HG03378 (cell line): ENCODE results near the gene USP34.

Experiments used
- ATAC-seq: cut with Tn5 transposase; IDR thresholded peaks from one replicate; pipeline ENCODE4 v1.9.1; 2021; ENCODE audit warnings: mild to moderate bottlenecking, moderate library complexity; ENCODE audit not compliant: unreplicated experiment

USP34 gene

GRCh38 chr2:61328707-61329251 lies 142.1 kb downstream of the USP34 start:
- no peak for ATAC-seq

- ATAC-seq, result no peak
Measured at GRCh38 chr2:61327173-61327572, 143.7 kb downstream of the USP34 start.

GRCh38 chr2:61326423-61326822 lies 144.5 kb downstream of the USP34 start:
- no peak for ATAC-seq

- ATAC-seq, result no peak
Measured at GRCh38 chr2:61320181-61320580, 150.7 kb downstream of the USP34 start.

- ATAC-seq, result no peak
Measured at GRCh38 chr2:61318553-61318952, 152.3 kb downstream of the USP34 start.

- ATAC-seq, result no peak
Measured at GRCh38 chr2:61295981-61296380, 174.9 kb downstream of the USP34 start.

- no peak for ATAC-seq
Measured at GRCh38 chr2:61291851-61292575, 178.9 kb downstream of the USP34 start.

- no peak for ATAC-seq
Measured at GRCh38 chr2:61288070-61288841, 182.6 kb downstream of the USP34 start.

- ATAC-seq, result no peak
Measured at GRCh38 chr2:61287254-61287653, 183.6 kb downstream of the USP34 start.

- ATAC-seq, result no peak
Measured at GRCh38 chr2:61283443-61284160, 187.3 kb downstream of the USP34 start.

GRCh38 chr2:61282104-61282590 lies 188.7 kb downstream of the USP34 start:
- ATAC-seq, result no peak

- no peak for ATAC-seq
Measured at GRCh38 chr2:61281321-61281720, 189.6 kb downstream of the USP34 start.

GRCh38 chr2:61277756-61278155 lies 193.1 kb downstream of the USP34 start:
- no peak for ATAC-seq

- ATAC-seq, result no peak
Measured at GRCh38 chr2:61275575-61276184, 195.2 kb downstream of the USP34 start.

- ATAC-seq, result no peak
Measured at GRCh38 chr2:61272421-61273070, 198.3 kb downstream of the USP34 start.

- ATAC-seq, result no peak
Measured at GRCh38 chr2:61268249-61268648, 202.6 kb downstream of the USP34 start.

GRCh38 chr2:61266632-61267505 lies 204.0 kb downstream of the USP34 start:
- no peak for ATAC-seq

- no peak for ATAC-seq
Measured at GRCh38 chr2:61263830-61264229, 207.1 kb downstream of the USP34 start.

GRCh38 chr2:61262699-61263098 lies 208.2 kb downstream of the USP34 start:
- ATAC-seq, result no peak
